Ascending aorta (tissue), 2 donors: ENCODE data around the gene TPST2. TPM values are rescaled to one million over a fixed set of nuclear protein-coding genes. Genes with fewer than 3 reads are reported as not detected.

Experiments
- DNase-seq, 2 donors: peaks; one replicate each; pipeline ENCODE4 v3.0.0-alpha.2; 2019; ENCODE audit warnings: low spot score in 2 of 2
- H3K27ac ChIP-seq, 2 donors: fragments of 200-600 bp; sonication (generic); one replicate each; pipeline ENCODE4 v1.5.1; 2016 to 2017; ENCODE audit warnings: mild to moderate bottlenecking in 1 of 2
- H3K27me3 ChIP-seq: fragments of 200-600 bp; sonication (generic); one replicate; pipeline ENCODE4 v1.5.1; 2017
- H3K36me3 ChIP-seq, 2 donors: fragments of 200-600 bp; sonication (generic); one replicate each; pipeline ENCODE4 v1.5.1; 2016
- H3K4me1 ChIP-seq, 2 donors: fragments of 200-600 bp; sonication (generic); one replicate each; pipeline ENCODE4 v1.5.1; 2016 to 2017; ENCODE audit warnings: mild to moderate bottlenecking in 1 of 2
- H3K4me3 ChIP-seq, 2 donors: fragments of 200-600 bp; sonication (generic); one replicate each; pipeline ENCODE4 v1.5.1; 2016 to 2017; ENCODE audit warnings: mild to moderate bottlenecking in 1 of 2
- H3K9me3 ChIP-seq, 2 donors: fragments of 200-600 bp; sonication (generic); one replicate each; pipeline ENCODE4 v1.5.1; 2016
- intact Hi-C: fragments of 100-400 bp; cut with DNase I; formaldehyde crosslinking; loops from one replicate; pipeline ENCODE4 v1.15.1; 2023
- total RNA-seq: library from RNA; depleted of rRNA; stranded (reverse); fragments of >200 nt; gene quantifications from one replicate; pipeline ENCODE4 v1.1.0, GENCODE V29; 2016
- TF ChIP-seq, protein P1 (sequence below), 3 experiments: fragments of 200-600 bp in 2 of 3; fragments of 450-650 bp in 1 of 3; sonication (generic) in 2 of 3; IDR thresholded peaks; one replicate each; pipeline ENCODE4 v1.5.1; 2016 to 2019; ENCODE audit warnings: antibody characterized with exemption in 3 of 3, mild to moderate bottlenecking in 1 of 3, moderate library complexity in 1 of 3

TPST2 gene
- total RNA-seq, 1 donor from 2014 or later, result 251 TPM

DNA sequence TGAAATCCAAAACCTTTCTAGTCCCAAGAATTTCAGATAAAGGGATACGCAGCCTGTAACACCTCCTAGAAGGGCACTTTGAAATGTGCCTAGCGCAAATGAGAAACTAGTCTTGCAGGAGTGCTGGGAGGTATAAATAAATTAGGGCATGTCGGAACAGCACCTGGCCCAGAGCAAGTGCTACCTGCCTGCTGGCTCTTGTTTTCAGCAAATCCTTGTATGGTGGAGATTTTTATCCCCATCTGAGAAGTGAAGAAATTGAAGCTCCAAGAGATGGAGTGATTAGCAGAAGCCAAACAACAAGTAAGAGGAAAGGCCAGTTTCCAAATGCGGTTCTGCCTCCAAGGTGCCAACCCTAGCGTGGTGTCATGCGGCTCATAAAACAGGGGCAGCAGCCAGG is 40.9 kb downstream of the TPST2 start:
- Histone ChIP-seq H3K36me3 (no peaks in the 10 kb centered on the region), H3K4me3 (no peak overlapping the region), H3K27ac (no peak overlapping the region), H3K27me3 (no peaks in the 10 kb centered on the region), H3K4me1 (peaks cover 3 to 5% of the 10 kb centered on the region in 2 donors), H3K9me3 (no peaks in the 10 kb centered on the region)
- TF ChIP-seq, protein P1, sequence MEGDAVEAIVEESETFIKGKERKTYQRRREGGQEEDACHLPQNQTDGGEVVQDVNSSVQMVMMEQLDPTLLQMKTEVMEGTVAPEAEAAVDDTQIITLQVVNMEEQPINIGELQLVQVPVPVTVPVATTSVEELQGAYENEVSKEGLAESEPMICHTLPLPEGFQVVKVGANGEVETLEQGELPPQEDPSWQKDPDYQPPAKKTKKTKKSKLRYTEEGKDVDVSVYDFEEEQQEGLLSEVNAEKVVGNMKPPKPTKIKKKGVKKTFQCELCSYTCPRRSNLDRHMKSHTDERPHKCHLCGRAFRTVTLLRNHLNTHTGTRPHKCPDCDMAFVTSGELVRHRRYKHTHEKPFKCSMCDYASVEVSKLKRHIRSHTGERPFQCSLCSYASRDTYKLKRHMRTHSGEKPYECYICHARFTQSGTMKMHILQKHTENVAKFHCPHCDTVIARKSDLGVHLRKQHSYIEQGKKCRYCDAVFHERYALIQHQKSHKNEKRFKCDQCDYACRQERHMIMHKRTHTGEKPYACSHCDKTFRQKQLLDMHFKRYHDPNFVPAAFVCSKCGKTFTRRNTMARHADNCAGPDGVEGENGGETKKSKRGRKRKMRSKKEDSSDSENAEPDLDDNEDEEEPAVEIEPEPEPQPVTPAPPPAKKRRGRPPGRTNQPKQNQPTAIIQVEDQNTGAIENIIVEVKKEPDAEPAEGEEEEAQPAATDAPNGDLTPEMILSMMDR (IDR thresholded peaks at IDR 0.05), result no peak
- intact Hi-C loops, result no loop called here
- no peak for DNase-seq

DNA sequence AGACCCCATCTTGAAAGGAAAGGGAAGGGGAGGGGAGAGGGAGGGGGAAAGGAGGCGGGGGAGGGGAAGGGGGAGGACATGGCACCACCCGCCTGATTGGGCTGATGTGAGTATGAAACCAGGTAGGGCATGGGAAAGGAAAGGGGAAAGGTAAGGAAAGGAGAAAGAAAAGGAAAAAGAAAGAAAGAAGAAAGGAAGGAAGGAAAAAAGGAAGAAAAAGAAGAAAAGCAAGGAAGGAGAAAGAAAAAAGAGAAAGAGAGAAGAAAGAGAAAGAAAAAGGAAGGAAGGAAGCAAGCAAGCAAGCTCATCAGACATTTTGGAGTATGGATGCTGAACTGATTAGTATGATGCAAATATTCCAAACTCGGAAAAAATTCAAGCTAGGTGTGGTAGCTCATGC is 41.6 kb downstream of the TPST2 start:
- TF ChIP-seq, protein P1 (IDR thresholded peaks at IDR 0.05), result no peak
- intact Hi-C loops, result no loop called here
- Histone ChIP-seq H3K36me3 (no peaks in the 10 kb centered on the region), H3K4me3 (no peak overlapping the region), H3K27me3 (no peaks in the 10 kb centered on the region), H3K4me1 (peaks cover 3 to 5% of the 10 kb centered on the region in 2 donors), H3K9me3 (no peaks in the 10 kb centered on the region), H3K27ac (no peak overlapping the region)
- no peak for DNase-seq

DNA sequence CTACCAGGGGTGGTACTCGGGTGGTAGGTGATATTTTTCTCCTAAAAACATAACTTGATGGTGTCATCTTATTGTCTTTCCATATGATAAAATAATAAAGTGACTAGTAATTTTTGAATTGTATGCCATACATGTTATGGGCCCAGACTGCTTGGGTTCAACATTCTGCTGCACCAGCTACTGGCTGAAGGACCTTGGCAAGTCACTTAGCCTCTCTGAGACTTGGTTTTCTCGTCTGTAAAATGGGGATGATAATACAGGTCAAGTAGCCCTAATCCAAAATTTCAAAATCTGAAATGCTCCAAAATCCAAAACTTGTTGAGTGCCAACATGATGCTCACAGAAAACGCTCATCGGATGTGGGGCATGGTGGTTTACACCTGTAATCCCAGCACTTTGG is 42.1 kb downstream of the TPST2 start:
- Histone ChIP-seq H3K27ac (no peak overlapping the region), H3K4me1 (peaks cover 3 to 5% of the 10 kb centered on the region in 2 donors), H3K36me3 (no peaks in the 10 kb centered on the region), H3K4me3 (no peak overlapping the region), H3K27me3 (no peaks in the 10 kb centered on the region), H3K9me3 (no peaks in the 10 kb centered on the region)
- intact Hi-C loops, result no loop called here
- no peak for DNase-seq
- TF ChIP-seq, protein P1 (IDR thresholded peaks at IDR 0.05), result no peak

DNA sequence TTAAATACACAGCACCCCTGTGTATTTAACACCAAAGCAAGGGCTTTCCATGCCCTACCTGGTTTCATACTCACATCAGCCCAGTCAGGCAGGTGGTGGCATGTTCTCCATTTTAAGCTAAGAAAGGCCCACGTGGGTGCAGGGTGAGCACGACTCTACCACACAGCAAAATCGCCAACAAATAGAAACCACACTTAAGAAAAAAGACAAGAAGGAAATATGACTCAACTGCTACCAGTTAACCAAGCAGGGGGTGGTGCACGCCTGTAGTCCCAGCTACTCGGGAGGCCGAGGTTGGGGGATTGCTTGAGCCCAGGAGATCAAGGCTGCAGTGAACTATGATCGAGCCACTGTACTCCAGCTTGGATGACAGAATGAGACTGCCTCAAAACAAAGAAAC is 42.5 kb downstream of the TPST2 start:
- H3K4me1 ChIP-seq, result peaks cover 3 to 5% of the 10 kb centered on the region in 2 donors
- no peak overlapping the region for H3K27ac ChIP-seq
- intact Hi-C loops, result no loop called here
- no peak overlapping the region for H3K4me3 ChIP-seq
- peaks cover 0 to 4% of the 10 kb centered on the region in 2 donors for H3K36me3 ChIP-seq
- TF ChIP-seq, protein P1 (IDR thresholded peaks at IDR 0.05), result no peak
- no peaks in the 10 kb centered on the region for H3K27me3 ChIP-seq
- H3K9me3 ChIP-seq, result no peaks in the 10 kb centered on the region
- no peak for DNase-seq

DNA sequence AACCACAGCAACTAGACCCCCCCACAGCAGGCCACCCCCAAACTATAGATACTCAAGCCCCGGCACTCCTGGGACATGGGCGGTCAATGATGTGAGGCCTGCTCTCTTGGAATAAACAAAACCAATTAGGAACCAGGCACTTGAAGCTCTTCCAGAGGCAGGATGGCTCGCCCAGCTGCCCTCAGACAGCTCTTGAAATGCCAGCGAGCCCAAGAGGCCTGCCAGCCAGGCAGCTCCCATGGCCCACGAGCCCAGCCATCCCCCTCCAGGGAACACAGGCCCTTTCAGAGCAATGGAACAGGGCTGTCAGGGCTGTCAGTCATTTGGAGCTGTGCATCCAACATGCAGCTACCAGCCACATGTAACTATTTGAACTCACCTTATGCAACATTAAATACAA is 43.6 kb downstream of the TPST2 start:
- H3K4me3 ChIP-seq, result no peak overlapping the region
- H3K9me3 ChIP-seq, result no peaks in the 10 kb centered on the region
- H3K27ac ChIP-seq, result no peak overlapping the region
- H3K36me3 ChIP-seq, result peaks cover 3 to 8% of the 10 kb centered on the region in 2 donors
- intact Hi-C loops, result no loop called here
- DNase-seq, result no peak
- H3K4me1 ChIP-seq, result peaks cover 1 to 5% of the 10 kb centered on the region in 2 donors
- H3K27me3 ChIP-seq, result no peaks in the 10 kb centered on the region
- TF ChIP-seq, protein P1 (IDR thresholded peaks at IDR 0.05), result no peak

DNA sequence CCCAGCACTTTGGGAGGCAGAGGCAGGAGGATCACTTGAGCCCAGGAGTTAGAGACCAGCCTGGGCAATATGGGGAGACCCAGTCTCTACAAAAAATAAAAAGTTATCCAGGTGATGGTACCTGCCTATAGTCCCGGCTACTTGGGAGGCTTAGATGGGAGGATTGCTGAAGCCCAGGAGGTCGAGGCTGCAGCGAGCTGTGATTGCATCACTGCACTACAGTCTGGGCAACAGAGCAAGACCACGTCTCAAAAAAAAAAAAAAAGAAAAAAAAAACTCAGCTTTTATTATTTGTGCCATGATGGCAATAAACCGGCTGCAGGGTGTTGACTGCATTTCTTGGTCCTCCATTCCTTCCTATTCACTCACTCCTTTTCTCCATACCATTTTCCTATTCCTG is 44.1 kb downstream of the TPST2 start:
- H3K27ac ChIP-seq, result no peak overlapping the region
- TF ChIP-seq, protein P1 (IDR thresholded peaks at IDR 0.05), result no peak
- H3K27me3 ChIP-seq, result no peaks in the 10 kb centered on the region
- DNase-seq, result no peak
- peaks cover 8 to 12% of the 10 kb centered on the region in 2 donors for H3K36me3 ChIP-seq
- peaks cover 0 to 1% of the 10 kb centered on the region in 2 donors for H3K4me1 ChIP-seq
- intact Hi-C loops, result no loop called here
- no peak overlapping the region for H3K4me3 ChIP-seq
- no peaks in the 10 kb centered on the region for H3K9me3 ChIP-seq
